Caco-2 (cell line): ENCODE measurements around the gene ITPR3. TPM values are rescaled to one million over a fixed set of nuclear protein-coding genes. Genes with fewer than 3 reads are reported as not detected.

Experiments used
- BruUV-seq: library from RNA; stranded (reverse); fragments of 400-500 nt; replicated peaks from 2 replicates; lab custom pipeline; 2021; lab: Mats Ljungman, UMichigan
- CTCF ChIA-PET: fragments of 300-600 bp; sonication (Branson Sonifier 250); formaldehyde crosslinking; loops from one replicate; lab custom pipeline; 2022; ENCODE audit warnings: antibody characterized with exemption; lab: Charles Lee
- POLR2A ChIA-PET: fragments of 300-600 bp; sonication (Branson Sonifier 250); formaldehyde crosslinking; loops from one replicate; lab custom pipeline; 2022; ENCODE audit warnings: antibody characterized with exemption; lab: Charles Lee
- DNase-seq, 2 experiments: peaks; one replicate each; pipeline versions ENCODE4 v3.0.0 to v3.0.0-alpha.2; 2020 to 2022
- H3K27me3 ChIP-seq: replicated peaks from 2 replicates; pipeline ENCODE4 v1.6.0; 2011; ENCODE audit warnings: low read length; ENCODE audit not compliant: control insufficient read depth, insufficient read depth
- H3K36me3 ChIP-seq: 2 replicates; pipeline ENCODE4 v1.5.1; 2011; ENCODE audit warnings: low read length; ENCODE audit not compliant: control insufficient read depth, insufficient read depth
- H3K4me1 ChIP-seq: fragments of 250-450 bp; sonication (Bioruptor Pico); 2 replicates; pipeline ENCODE4 v1.5.1; 2020; ENCODE audit warnings: mild to moderate bottlenecking
- H3K4me3 ChIP-seq: 2 replicates; pipeline ENCODE4 v1.5.1; 2011; ENCODE audit warnings: low read depth, mild to moderate bottlenecking, control low read depth, low read length
- H3K9me3 ChIP-seq: fragments of 250-450 bp; sonication (Bioruptor Pico); 2 replicates; pipeline ENCODE4 v1.5.1; 2020; ENCODE audit warnings: mild to moderate bottlenecking, moderate library complexity
- H3K27ac Mint-ChIP-seq: one replicate; pipeline ENCODE4 v1.8.0; 2022; ENCODE audit warnings: mixed read lengths; ENCODE audit not compliant: unreplicated experiment
- H3K27me3 Mint-ChIP-seq: one replicate; pipeline ENCODE4 v1.8.0; 2022; ENCODE audit warnings: mixed read lengths; ENCODE audit not compliant: insufficient read depth, unreplicated experiment
- H3K36me3 Mint-ChIP-seq: one replicate; pipeline ENCODE4 v1.8.0; 2022; ENCODE audit warnings: mild to moderate bottlenecking, mixed read lengths; ENCODE audit not compliant: insufficient read depth, unreplicated experiment
- H3K4me1 Mint-ChIP-seq: one replicate; pipeline ENCODE4 v1.8.0; 2022; ENCODE audit warnings: low read depth, mixed read lengths; ENCODE audit not compliant: unreplicated experiment
- H3K4me3 Mint-ChIP-seq: one replicate; pipeline ENCODE4 v1.8.0; 2022; ENCODE audit warnings: mild to moderate bottlenecking, moderate library complexity, mixed read lengths; ENCODE audit not compliant: unreplicated experiment
- H3K9me3 Mint-ChIP-seq: one replicate; pipeline ENCODE4 v1.8.0; 2022; ENCODE audit warnings: mixed read lengths; ENCODE audit not compliant: unreplicated experiment
- CTCF ChIP-seq, 2 experiments: fragments of 200-600 bp in 1 of 2; IDR thresholded peaks; 1 replicate in 1 of 2; 2 replicates in 1 of 2; pipeline versions ENCODE4 v1.5.1 to v1.8.0; 2011 to 2022; ENCODE audit warnings: antibody characterized with exemption in 1 of 2, control low read depth in 1 of 2, inconsistent platforms in 1 of 2, low read depth in 1 of 2, low read length in 1 of 2, mild to moderate bottlenecking in 1 of 2, moderate library complexity in 1 of 2; ENCODE audit not compliant: insufficient read depth in 1 of 2, severe bottlenecking in 1 of 2, unreplicated experiment in 1 of 2
- intact Hi-C: fragments of 100-400 bp; cut with micrococcal nuclease; formaldehyde crosslinking; loops from one replicate; pipeline ENCODE4 v1.10.0; 2022; ENCODE audit not compliant: unreplicated experiment
- total RNA-seq: library from RNA; stranded (reverse); gene quantifications from 2 replicates; pipeline ENCODE4 v1.2.3, GENCODE V29; 2022

Gene ITPR3
- total RNA-seq, 1 experiment from 2014 or later, result 42.1 TPM

DNA sequence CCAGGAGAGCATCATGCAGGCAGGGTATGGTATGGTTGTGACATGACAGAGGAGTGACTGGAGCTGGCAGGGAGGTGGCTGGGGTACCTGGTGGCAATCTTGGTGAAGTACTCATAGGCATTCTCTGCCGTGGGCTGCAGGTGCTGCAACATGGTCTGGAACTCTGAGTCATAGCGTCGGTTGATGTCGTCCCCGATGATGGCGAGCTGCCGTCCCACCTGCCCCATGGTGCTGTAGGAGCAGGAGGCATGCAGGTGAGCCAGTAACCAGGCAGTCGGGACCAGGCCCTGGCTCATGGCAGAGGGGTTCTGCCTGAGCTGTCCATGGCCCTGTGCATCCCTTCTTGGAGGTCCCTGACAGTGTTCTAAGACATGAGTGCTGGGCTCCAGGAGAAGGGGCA, 45.9 kb upstream of the ITPR3 start:
- no TSS peak for BruUV-seq
- H3K9me3 ChIP-seq, result no peaks in the 10 kb centered on the region
- no peak for TF ChIP-seq CTCF (IDR thresholded peaks at IDR 0.05; ENCODE audit: insufficient read depth in 1 of 2, low read depth in 1 of 2, low read length in 1 of 2, severe bottlenecking in 1 of 2, unreplicated experiment in 1 of 2)
- H3K4me1 Mint-ChIP-seq, result peaks cover 6% of the 10 kb centered on the region
- H3K4me3 ChIP-seq, result no peak overlapping the region
- intact Hi-C loops, result no loop called here
- H3K4me3 Mint-ChIP-seq, result no peak overlapping the region
- H3K27ac Mint-ChIP-seq, result no peak overlapping the region
- H3K36me3 ChIP-seq, result peaks cover 2% of the 10 kb centered on the region; the same call in 1 of the 2 replicates
- H3K27me3 ChIP-seq, result no peaks in the 10 kb centered on the region
- no peaks in the 10 kb centered on the region for H3K27me3 Mint-ChIP-seq
- no peaks in the 10 kb centered on the region for H3K9me3 Mint-ChIP-seq
- CTCF ChIA-PET, result no interaction called here
- peaks cover 4% of the 10 kb centered on the region for H3K4me1 ChIP-seq
- DNase-seq, result no peak
- peaks cover 16% of the 10 kb centered on the region for H3K36me3 Mint-ChIP-seq
- POLR2A ChIA-PET, result no interaction called here

GRCh38 chr6:33576668-33577067, 44.5 kb upstream of the ITPR3 start:
- peaks cover 2% of the 10 kb centered on the region; the same call in 1 of the 2 replicates for H3K36me3 ChIP-seq
- no peak overlapping the region for H3K27ac Mint-ChIP-seq
- ChIA-PET CTCF (interaction anchor here (0.6 kb wide), 1 partner anchor 239 kb away, joined by 5 read pairs; no protein-coding TSS in a partner anchor), POLR2A (no interaction called here)
- no TSS peak for BruUV-seq
- H3K36me3 Mint-ChIP-seq, result peaks cover 8% of the 10 kb centered on the region
- H3K4me3 Mint-ChIP-seq, result no peak overlapping the region
- no peaks in the 10 kb centered on the region for H3K27me3 Mint-ChIP-seq
- H3K4me1 Mint-ChIP-seq, result peaks cover 4% of the 10 kb centered on the region
- H3K9me3 Mint-ChIP-seq, result no peaks in the 10 kb centered on the region
- no peak overlapping the region for H3K4me3 ChIP-seq
- H3K27me3 ChIP-seq, result no peaks in the 10 kb centered on the region
- intact Hi-C loops, result no loop called here
- no peak for DNase-seq
- peaks cover 10% of the 10 kb centered on the region for H3K4me1 ChIP-seq
- no peaks in the 10 kb centered on the region for H3K9me3 ChIP-seq
- no peak for TF ChIP-seq CTCF (IDR thresholded peaks at IDR 0.05; ENCODE audit: insufficient read depth in 1 of 2, low read depth in 1 of 2, low read length in 1 of 2, severe bottlenecking in 1 of 2, unreplicated experiment in 1 of 2)

- Mint-ChIP-seq H3K4me1 (no peaks in the 10 kb centered on the region), H3K27ac (no peak overlapping the region), H3K9me3 (no peaks in the 10 kb centered on the region), H3K27me3 (no peaks in the 10 kb centered on the region), H3K36me3 (peaks cover 8% of the 10 kb centered on the region), H3K4me3 (no peak overlapping the region)
- POLR2A ChIA-PET, result no interaction called here
- no peak for DNase-seq
- Histone ChIP-seq H3K36me3 (peaks cover 2% of the 10 kb centered on the region; the same call in 1 of the 2 replicates), H3K9me3 (no peaks in the 10 kb centered on the region), H3K4me3 (no peak overlapping the region), H3K27me3 (no peaks in the 10 kb centered on the region), H3K4me1 (peaks cover 10% of the 10 kb centered on the region)
- CTCF ChIA-PET, result interaction anchor here (0.6 kb wide), 1 partner anchor 239 kb away, joined by 5 read pairs; no protein-coding TSS in a partner anchor
- BruUV-seq, result no TSS peak
- no peak for TF ChIP-seq CTCF (IDR thresholded peaks at IDR 0.05; ENCODE audit: insufficient read depth in 1 of 2, low read depth in 1 of 2, low read length in 1 of 2, severe bottlenecking in 1 of 2, unreplicated experiment in 1 of 2)
- intact Hi-C loops, result no loop called here
Measured at GRCh38 chr6:33577106-33577535, 44.0 kb upstream of the ITPR3 start.
